ENCODE data around the gene PDE7B. TPM values are rescaled to one million over a fixed set of nuclear protein-coding genes. Genes with fewer than 3 reads are reported as not detected.
A peak's percentile ranks its signal among the peaks of the same experiment; 100 is the strongest.

Gene PDE7B
- total and polyA plus RNA-seq, 4 donors = 0.26 to 3.7 (median 1.8) TPM

- peaks cover 0 to 2% (median 0%) of the 10 kb centered on the region in 3 donors for H3K27me3 ChIP-seq (ENCODE audit: control insufficient read depth in 3 of 3, insufficient read depth in 3 of 3, low read length in 2 of 3)
- H3K4me1 ChIP-seq (ENCODE audit: control insufficient read depth in 5 of 5, insufficient read depth in 5 of 5, low read length in 5 of 5) = peaks cover 0 to 17% (median 3%) of the 10 kb centered on the region in 5 donors
- no peaks in the 10 kb centered on the region for H3K36me3 ChIP-seq (ENCODE audit: control insufficient read depth in 4 of 4, insufficient read depth in 4 of 4, low read length in 4 of 4)
- ATAC-seq (ENCODE audit: insufficient read depth, low FRiP score) (no peak), DNase-seq (no peak)
- no peaks in the 10 kb centered on the region for H3K9me3 ChIP-seq (ENCODE audit: control insufficient read depth in 4 of 4, insufficient read depth in 3 of 4, low read length in 3 of 4)
- H3K4me3 ChIP-seq = no peak overlapping the region
- H3K27ac ChIP-seq (ENCODE audit: low read depth in 1 of 2, low read length in 1 of 2) = no peak overlapping the region
- no peak overlapping the region for H3K9ac ChIP-seq (ENCODE audit: insufficient read depth in 1 of 2, low read length in 2 of 2)
- 86 to 89% methylated on average over 3 of the region's 3 CpGs for WGBS, 2 donors
- no peak for TF ChIP-seq CTCF (IDR thresholded peaks at IDR 0.05; ENCODE audit: control extremely low read depth, extremely low read depth)
Measured at GRCh38 chr6:136030131-136030530, 178.6 kb downstream of the PDE7B start.

- no peak for TF ChIP-seq CTCF (IDR thresholded peaks at IDR 0.05; ENCODE audit: control extremely low read depth, extremely low read depth)
- ATAC-seq (ENCODE audit: insufficient read depth, low FRiP score) (no peak), DNase-seq (peak in 2 of 3 donors; percentile 55 to 71)
- Histone ChIP-seq H3K4me1 (ENCODE audit: control insufficient read depth in 5 of 5, insufficient read depth in 5 of 5, low read length in 5 of 5) (peaks cover under 1 to 30% (median 11%) of the 10 kb centered on the region in 5 donors), H3K9me3 (ENCODE audit: control insufficient read depth in 4 of 4, insufficient read depth in 3 of 4, low read length in 3 of 4) (no peaks in the 10 kb centered on the region), H3K27me3 (ENCODE audit: control insufficient read depth in 3 of 3, insufficient read depth in 3 of 3, low read length in 2 of 3) (peaks cover 0 to 2% (median 0%) of the 10 kb centered on the region in 3 donors), H3K36me3 (ENCODE audit: control insufficient read depth in 4 of 4, insufficient read depth in 4 of 4, low read length in 4 of 4) (no peaks in the 10 kb centered on the region), H3K9ac (ENCODE audit: insufficient read depth in 1 of 2, low read length in 2 of 2) (no peak overlapping the region), H3K27ac (ENCODE audit: low read depth in 1 of 2, low read length in 1 of 2) (no peak overlapping the region), H3K4me3 (no peak overlapping the region)
Measured at GRCh38 chr6:136031982-136032381, 180.5 kb downstream of the PDE7B start.

GRCh38 chr6:136033416-136033815 lies 181.9 kb downstream of the PDE7B start:
- no peak overlapping the region for H3K4me3 ChIP-seq
- DNase-seq = peak in 1 of 3 donors; percentile 31
- H3K27ac ChIP-seq (ENCODE audit: low read depth in 1 of 2, low read length in 1 of 2) = no peak overlapping the region
- no peak for ATAC-seq (ENCODE audit: insufficient read depth, low FRiP score)
- peaks cover 0 to 2% (median 0%) of the 10 kb centered on the region in 3 donors for H3K27me3 ChIP-seq (ENCODE audit: control insufficient read depth in 3 of 3, insufficient read depth in 3 of 3, low read length in 2 of 3)
- peaks cover 7 to 44% (median 12%) of the 10 kb centered on the region in 5 donors for H3K4me1 ChIP-seq (ENCODE audit: control insufficient read depth in 5 of 5, insufficient read depth in 5 of 5, low read length in 5 of 5)
- no peaks in the 10 kb centered on the region for H3K36me3 ChIP-seq (ENCODE audit: control insufficient read depth in 4 of 4, insufficient read depth in 4 of 4, low read length in 4 of 4)
- no peaks in the 10 kb centered on the region for H3K9me3 ChIP-seq (ENCODE audit: control insufficient read depth in 4 of 4, insufficient read depth in 3 of 4, low read length in 3 of 4)
- no peak overlapping the region for H3K9ac ChIP-seq (ENCODE audit: insufficient read depth in 1 of 2, low read length in 2 of 2)
- 79 to 88% methylated on average over 4 of the region's 4 CpGs for WGBS, 2 donors
- no peak for TF ChIP-seq CTCF (IDR thresholded peaks at IDR 0.05; ENCODE audit: control extremely low read depth, extremely low read depth)

- no peak overlapping the region for H3K9ac ChIP-seq (ENCODE audit: insufficient read depth in 1 of 2, low read length in 2 of 2)
- H3K27me3 ChIP-seq (ENCODE audit: control insufficient read depth in 3 of 3, insufficient read depth in 3 of 3, low read length in 2 of 3) = no peaks in the 10 kb centered on the region
- peak overlapping the region in 1 of 2 donors; percentile 41 for H3K27ac ChIP-seq (ENCODE audit: low read depth in 1 of 2, low read length in 1 of 2)
- no peak overlapping the region for H3K4me3 ChIP-seq
- TF ChIP-seq CTCF (IDR thresholded peaks at IDR 0.05; ENCODE audit: control extremely low read depth, extremely low read depth) = no peak
- WGBS, 2 donors = 69 to 92% methylated on average over 2 of the region's 2 CpGs
- peaks cover 7 to 54% (median 12%) of the 10 kb centered on the region in 5 donors for H3K4me1 ChIP-seq (ENCODE audit: control insufficient read depth in 5 of 5, insufficient read depth in 5 of 5, low read length in 5 of 5)
- no peak for ATAC-seq (ENCODE audit: insufficient read depth, low FRiP score)
- no peaks in the 10 kb centered on the region for H3K36me3 ChIP-seq (ENCODE audit: control insufficient read depth in 4 of 4, insufficient read depth in 4 of 4, low read length in 4 of 4)
- no peaks in the 10 kb centered on the region for H3K9me3 ChIP-seq (ENCODE audit: control insufficient read depth in 4 of 4, insufficient read depth in 3 of 4, low read length in 3 of 4)
- no peak for DNase-seq
Measured at GRCh38 chr6:136034422-136034821, 182.9 kb downstream of the PDE7B start.

All from lung (tissue), 12 donors.